Keratinocyte (primary cell): ENCODE data around the gene GCK. TPM values are rescaled to one million over a fixed set of nuclear protein-coding genes. Genes with fewer than 3 reads are reported as not detected.

Source experiments
- DNase-seq: peaks from one replicate; pipeline ENCODE4 v3.0.0-alpha.2; 2011; ENCODE audit warnings: low read depth, missing footprints, low spot score
- FAIRE-seq: peaks from 2 replicates; lab custom pipeline; 2011; peaks lifted over from hg19 to GRCh38; lab: Jason Lieb, UNC
- H2AFZ ChIP-seq: 2 replicates; pipeline ENCODE4 v1.6.0; 2012; ENCODE audit warnings: low read length, control low read depth, inconsistent platforms; ENCODE audit not compliant: control insufficient read depth
- H3K27ac ChIP-seq: 2 replicates; pipeline ENCODE4 v1.5.1; 2011; ENCODE audit warnings: low read length; ENCODE audit not compliant: control insufficient read depth, insufficient read depth
- H3K27me3 ChIP-seq: 3 replicates; pipeline ENCODE4 v1.6.0; 2011; ENCODE audit warnings: low read length; ENCODE audit not compliant: control insufficient read depth, insufficient read depth; ENCODE audit errors: extremely low read depth
- H3K36me3 ChIP-seq, 2 experiments: 2 replicates in 1 of 2; 3 replicates in 1 of 2; pipeline ENCODE4 v1.5.1; 2011; ENCODE audit warnings: low read length in 2 of 2, mild to moderate bottlenecking in 1 of 2; ENCODE audit not compliant: control insufficient read depth in 2 of 2, insufficient read depth in 2 of 2; ENCODE audit errors: extremely low read depth in 1 of 2
- H3K4me1 ChIP-seq: 3 replicates; pipeline ENCODE4 v1.5.1; 2011; ENCODE audit warnings: low read length; ENCODE audit not compliant: control insufficient read depth, insufficient read depth; ENCODE audit errors: extremely low read depth
- H3K4me2 ChIP-seq: 3 replicates; pipeline ENCODE4 v1.6.0; 2011; ENCODE audit warnings: low read depth, low read length; ENCODE audit not compliant: control insufficient read depth, insufficient read depth; ENCODE audit errors: extremely low read depth
- H3K4me3 ChIP-seq, 3 experiments: fragments of 200-600 bp in 1 of 3; sonication (generic) in 1 of 3; 2 replicates in 2 of 3; 3 replicates in 1 of 3; pipeline ENCODE4 v1.5.1; 2011 to 2016; ENCODE audit warnings: low read length in 3 of 3, mild to moderate bottlenecking in 3 of 3, control low read depth in 2 of 3, inconsistent platforms in 1 of 3, low read depth in 1 of 3, mixed read lengths in 1 of 3, mixed run types in 1 of 3, moderate library complexity in 1 of 3; ENCODE audit not compliant: control insufficient read depth in 2 of 3, insufficient read depth in 2 of 3; ENCODE audit errors: extremely low read depth in 1 of 3
- H3K79me2 ChIP-seq: 2 replicates; pipeline ENCODE4 v1.6.0; 2012; ENCODE audit warnings: low read length; ENCODE audit not compliant: control insufficient read depth, insufficient read depth
- H3K9ac ChIP-seq: 3 replicates; pipeline ENCODE4 v1.6.0; 2011; ENCODE audit warnings: low read length; ENCODE audit not compliant: control insufficient read depth, insufficient read depth; ENCODE audit errors: extremely low read depth
- H3K9me1 ChIP-seq: 3 replicates; pipeline ENCODE4 v1.6.0; 2011; ENCODE audit warnings: low read length; ENCODE audit not compliant: control insufficient read depth, insufficient read depth; ENCODE audit errors: extremely low read depth
- H3K9me3 ChIP-seq: 2 replicates; pipeline ENCODE4 v1.5.1; 2012; ENCODE audit warnings: low read depth, low read length; ENCODE audit not compliant: control insufficient read depth
- H4K20me1 ChIP-seq: 3 replicates; pipeline ENCODE4 v1.6.0; 2011; ENCODE audit warnings: low read length; ENCODE audit not compliant: control insufficient read depth, insufficient read depth; ENCODE audit errors: extremely low read depth
- CTCF ChIP-seq, 3 experiments: IDR thresholded peaks in 1 of 3; conservative IDR thresholded peaks in 1 of 3; optimal IDR thresholded peaks in 1 of 3; 2 replicates in 2 of 3; 3 replicates in 1 of 3; pipeline versions ENCODE3 to v1.5.1; 2011; ENCODE audit warnings: low read length in 3 of 3, mild to moderate bottlenecking in 3 of 3, moderate library complexity in 2 of 3, control low read depth in 1 of 3, inconsistent platforms in 1 of 3; ENCODE audit not compliant: insufficient read depth in 2 of 3; ENCODE audit errors: extremely low read depth in 1 of 3
- EZH2 ChIP-seq: IDR thresholded peaks from one replicate; pipeline ENCODE4 v1.6.1; 2012; ENCODE audit warnings: inconsistent platforms, mild to moderate bottlenecking, low read length, moderate library complexity
- dilution Hi-C: fragments of 300-500 bp; cut with MboI; formaldehyde crosslinking; loops from one replicate; pipeline ENCODE4 v1.7.0; 2020; ENCODE audit warnings: low sequenced_read_pairs; ENCODE audit not compliant: extremely low pct_ligation_motif_present
- polyA plus RNA-seq, 5 experiments: library from polyadenylated mRNA; depleted of rRNA in 3 of 5; stranded (reverse) in 3 of 5; stranded (forward) in 1 of 5; unstranded in 1 of 5; fragments of >200 nt; gene quantifications; 1 replicate in 1 of 5; 2 replicates in 3 of 5; 3 replicates in 1 of 5; pipeline versions ENCODE4 v1.2.1 to v1.2.3, GENCODE V29; 2011 to 2012; ENCODE audit warnings: missing spikeins in 2 of 5, low read depth in 1 of 5, low replicate concordance in 1 of 5

Gene GCK
- polyA plus RNA-seq, 1 donor (not counting 4 experiments of a cell fraction or from before 2014, with no cell fraction given) = not detected

- H3K9me1 ChIP-seq = no peaks in the 10 kb centered on the region
Observed at GRCh38 chr7:44221231-44221791, 32.1 kb upstream of the GCK start.

GRCh38 chr7:44220358-44221112, 31.3 kb upstream of the GCK start:
- peaks cover 10% of the 10 kb centered on the region for H3K4me1 ChIP-seq
- dilution Hi-C loops = no loop called here
- FAIRE-seq = no peak

More at GRCh38 chr7:44221231-44221791, 32.1 kb upstream of the GCK start:
- dilution Hi-C loops = no loop called here
- no peak overlapping the region for H3K9ac ChIP-seq
- FAIRE-seq = no peak
- DNase-seq = no peak
- no peaks in the 10 kb centered on the region for H3K36me3 ChIP-seq
- H3K4me2 ChIP-seq = no peak overlapping the region
- no peak overlapping the region for H2AFZ ChIP-seq
- no peak overlapping the region for H3K27ac ChIP-seq
- no peaks in the 10 kb centered on the region for H3K9me3 ChIP-seq
- no peak overlapping the region for H3K4me3 ChIP-seq
- TF ChIP-seq EZH2 (no peak), CTCF (optimal IDR thresholded peaks at IDR 0.05 in 1 of 3, IDR thresholded peaks at IDR 0.05 in 1 of 3, conservative IDR thresholded peaks at IDR 0.05 in 1 of 3; ENCODE audit: extremely low read depth in 1 of 3, insufficient read depth in 2 of 3, low read length in 3 of 3) (no peak)
- peaks cover 10% of the 10 kb centered on the region for H3K4me1 ChIP-seq
- no peaks in the 10 kb centered on the region for H3K27me3 ChIP-seq
- no peaks in the 10 kb centered on the region for H4K20me1 ChIP-seq
- H3K79me2 ChIP-seq = no peaks in the 10 kb centered on the region

More at GRCh38 chr7:44220358-44221112, 31.3 kb upstream of the GCK start:
- no peak overlapping the region for H3K9ac ChIP-seq
- H3K9me1 ChIP-seq = no peaks in the 10 kb centered on the region
- H3K36me3 ChIP-seq = no peaks in the 10 kb centered on the region
- H3K9me3 ChIP-seq = no peaks in the 10 kb centered on the region
- no peaks in the 10 kb centered on the region for H3K27me3 ChIP-seq
- H3K27ac ChIP-seq = no peak overlapping the region
- H4K20me1 ChIP-seq = no peaks in the 10 kb centered on the region
- no peak for DNase-seq
- H3K4me3 ChIP-seq = no peak overlapping the region
- no peak overlapping the region for H3K4me2 ChIP-seq
- H3K79me2 ChIP-seq = no peaks in the 10 kb centered on the region
- TF ChIP-seq CTCF (optimal IDR thresholded peaks at IDR 0.05 in 1 of 3, IDR thresholded peaks at IDR 0.05 in 1 of 3, conservative IDR thresholded peaks at IDR 0.05 in 1 of 3; ENCODE audit: extremely low read depth in 1 of 3, insufficient read depth in 2 of 3, low read length in 3 of 3) = no peak
- TF ChIP-seq EZH2 = no peak
- H2AFZ ChIP-seq = no peak overlapping the region
